Activated CD8-positive, alpha-beta memory T cell treated with anti-CD3 and anti-CD28 coated beads, Interleukin-2, amount 10 ng/mL, durations not matched to agents 7 days and 5 days (primary cell): Measurements from ENCODE around the gene ABHD6. TPM values are rescaled to one million over a fixed set of nuclear protein-coding genes. Genes with fewer than 3 reads are reported as not detected.

Experiments used
- ATAC-seq: fragments of 150-1000 bp; cut with Tn5 transposase; one replicate; pipeline ENCODE4 v1.10.0; 2021; ENCODE audit warnings: moderate library complexity
- CTCF ChIA-PET: fragments of 350-600 bp; sonication (Branson Sonifier 250); formaldehyde crosslinking; loops from one replicate; lab custom pipeline; 2021; ENCODE audit warnings: antibody characterized with exemption; lab: Charles Lee
- DNase-seq: peaks from one replicate; pipeline ENCODE4 v3.0.0-alpha.2; 2020
- H3K27ac Mint-ChIP-seq: one replicate; pipeline ENCODE4 v1.8.0; 2021; ENCODE audit warnings: mild to moderate bottlenecking, mixed read lengths
- H3K27me3 Mint-ChIP-seq: one replicate; pipeline ENCODE4 v1.8.0; 2021; ENCODE audit warnings: mixed read lengths
- H3K36me3 Mint-ChIP-seq: one replicate; pipeline ENCODE4 v1.8.0; 2021; ENCODE audit warnings: mild to moderate bottlenecking, mixed read lengths
- H3K4me1 Mint-ChIP-seq: one replicate; pipeline ENCODE4 v1.8.0; 2021; ENCODE audit warnings: mixed read lengths
- H3K4me3 Mint-ChIP-seq: one replicate; pipeline ENCODE4 v1.8.0; 2021; ENCODE audit warnings: mild to moderate bottlenecking, moderate library complexity, mixed read lengths
- H3K9me3 Mint-ChIP-seq: one replicate; pipeline ENCODE4 v1.8.0; 2022; ENCODE audit warnings: low read depth, mixed read lengths
- total RNA-seq, 2 experiments: library from RNA; stranded (reverse); gene quantifications; one replicate each; pipeline ENCODE4 v1.2.3, GENCODE V29; 2021

ABHD6 gene, protein sequence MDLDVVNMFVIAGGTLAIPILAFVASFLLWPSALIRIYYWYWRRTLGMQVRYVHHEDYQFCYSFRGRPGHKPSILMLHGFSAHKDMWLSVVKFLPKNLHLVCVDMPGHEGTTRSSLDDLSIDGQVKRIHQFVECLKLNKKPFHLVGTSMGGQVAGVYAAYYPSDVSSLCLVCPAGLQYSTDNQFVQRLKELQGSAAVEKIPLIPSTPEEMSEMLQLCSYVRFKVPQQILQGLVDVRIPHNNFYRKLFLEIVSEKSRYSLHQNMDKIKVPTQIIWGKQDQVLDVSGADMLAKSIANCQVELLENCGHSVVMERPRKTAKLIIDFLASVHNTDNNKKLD
- total RNA-seq = 1 to 10 TPM; 5.0 to 7.3 TPM

DNA sequence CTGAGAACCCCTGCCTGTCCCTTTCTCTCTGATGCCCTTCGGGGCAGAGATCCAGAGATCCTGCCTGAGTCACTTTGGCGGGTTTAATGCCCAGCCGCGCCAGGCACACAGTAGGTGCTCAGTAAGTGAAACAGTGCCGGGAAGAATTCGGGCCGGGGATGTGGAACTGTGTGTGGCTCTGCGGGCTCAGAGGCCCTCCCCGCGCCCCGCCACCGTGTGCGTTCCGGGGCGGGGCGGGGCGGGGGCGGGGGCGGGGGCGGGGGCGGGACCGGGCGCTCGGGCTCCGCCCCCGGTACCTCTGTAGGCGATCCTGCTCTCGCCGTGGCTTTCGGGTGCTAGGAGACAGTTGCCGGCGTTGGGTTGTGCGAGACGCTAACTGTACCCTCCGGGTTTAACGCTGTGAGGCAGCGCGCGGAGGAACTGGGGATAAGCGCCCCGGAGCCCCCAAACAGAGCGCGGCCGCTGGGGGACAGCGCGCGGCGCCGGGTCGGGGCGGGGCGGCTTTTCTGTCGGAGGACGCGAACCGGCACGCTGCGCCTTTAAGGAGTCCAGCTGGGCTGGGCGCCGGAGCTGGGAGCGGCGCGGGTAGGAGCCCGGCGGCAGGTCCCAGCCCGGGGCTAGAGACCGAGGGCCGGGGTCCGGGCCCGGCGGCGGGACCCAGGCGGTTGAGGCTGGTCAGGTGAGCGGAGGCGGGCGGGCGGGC, at the start of gene ABHD6:
ABHD6 (plus strand) TSS at position 555 of the 703 bp plus-strand sequence. CDS start 18,795 bp downstream, outside the sequence.
- CTCF ChIA-PET = interaction anchor here (0.6 to 2.5 kb wide), 10 partner anchors 10 to 237 kb away, joined by 3 to 29 read pairs (median 4); partner anchors contain the start of genes DNASE1L3, HTD2 and RPP14
- H3K9me3 Mint-ChIP-seq = no peaks in the 10 kb centered on the region
- H3K27me3 Mint-ChIP-seq = peaks cover 36% of the 10 kb centered on the region

GRCh38 chr3:58188173-58188564, 49.4 kb upstream of the ABHD6 start:
- Mint-ChIP-seq H3K27ac (no peak overlapping the region), H3K27me3 (no peaks in the 10 kb centered on the region), H3K36me3 (no peaks in the 10 kb centered on the region), H3K9me3 (no peaks in the 10 kb centered on the region), H3K4me3 (no peak overlapping the region), H3K4me1 (no peaks in the 10 kb centered on the region)
- ATAC-seq = no peak
- DNase-seq = no peak
- CTCF ChIA-PET = interaction anchor here (0.6 to 5.0 kb wide), 24 partner anchors 9 to 444 kb away, joined by 3 to 53 read pairs (median 4); partner anchors contain the start of genes DNASE1L3, FLNB, HTD2 and RPP14

More for the DNA sequence above, at the start of gene ABHD6:
- peaks cover 2% of the 10 kb centered on the region for H3K36me3 Mint-ChIP-seq
- DNase-seq (peak; percentile 84), ATAC-seq (peak; percentile 91)
- H3K27ac Mint-ChIP-seq = peak within 1 kb of the TSS; percentile 81
- H3K4me1 Mint-ChIP-seq = peaks cover 16% of the 10 kb centered on the region
- H3K4me3 Mint-ChIP-seq = peak within 1 kb of the TSS; percentile 85

GRCh38 chr3:58188921-58189451, 48.6 kb upstream of the ABHD6 start:
- no peaks in the 10 kb centered on the region for H3K36me3 Mint-ChIP-seq

GRCh38 chr3:58189691-58190090, 47.9 kb upstream of the ABHD6 start:
- Mint-ChIP-seq H3K4me1 (no peaks in the 10 kb centered on the region), H3K4me3 (no peak overlapping the region), H3K27me3 (no peaks in the 10 kb centered on the region), H3K36me3 (no peaks in the 10 kb centered on the region), H3K9me3 (no peaks in the 10 kb centered on the region), H3K27ac (no peak overlapping the region)
- CTCF ChIA-PET = interaction anchor here (1.4 to 5.0 kb wide), 5 partner anchors 11 to 116 kb away, joined by 8 to 53 read pairs (median 28); partner anchors contain the start of genes HTD2 and RPP14
- DNase-seq (no peak), ATAC-seq (no peak)

More at GRCh38 chr3:58188921-58189451, 48.6 kb upstream of the ABHD6 start:
- Mint-ChIP-seq H3K27ac (no peak overlapping the region), H3K4me1 (no peaks in the 10 kb centered on the region), H3K27me3 (no peaks in the 10 kb centered on the region), H3K4me3 (no peak overlapping the region), H3K9me3 (no peaks in the 10 kb centered on the region)
- DNase-seq (no peak), ATAC-seq (no peak)
- CTCF ChIA-PET = interaction anchor here (0.7 to 5.0 kb wide), 10 partner anchors 8 to 443 kb away, joined by 3 to 53 read pairs (median 14); partner anchors contain the start of genes HTD2 and RPP14

GRCh38 chr3:58190291-58190690, 47.3 kb upstream of the ABHD6 start:
- H3K27ac Mint-ChIP-seq = no peak overlapping the region
- H3K27me3 Mint-ChIP-seq = no peaks in the 10 kb centered on the region
- no peak overlapping the region for H3K4me3 Mint-ChIP-seq
- CTCF ChIA-PET = interaction anchor here (0.6 to 5.0 kb wide), 7 partner anchors 11 to 127 kb away, joined by 3 to 53 read pairs (median 21); partner anchors contain the start of genes HTD2 and RPP14
- no peaks in the 10 kb centered on the region for H3K36me3 Mint-ChIP-seq
- no peak for DNase-seq
- H3K4me1 Mint-ChIP-seq = no peaks in the 10 kb centered on the region
- no peaks in the 10 kb centered on the region for H3K9me3 Mint-ChIP-seq
- ATAC-seq = no peak

- no peak for DNase-seq
- no peaks in the 10 kb centered on the region for H3K9me3 Mint-ChIP-seq
- H3K27ac Mint-ChIP-seq = no peak overlapping the region
- no peaks in the 10 kb centered on the region for H3K4me1 Mint-ChIP-seq
- H3K27me3 Mint-ChIP-seq = no peaks in the 10 kb centered on the region
- no peak for ATAC-seq
- H3K4me3 Mint-ChIP-seq = no peak overlapping the region
- no peaks in the 10 kb centered on the region for H3K36me3 Mint-ChIP-seq
- CTCF ChIA-PET = interaction anchor here (1.0 to 4.2 kb wide), 4 partner anchors 12 to 126 kb away, joined by 3 to 53 read pairs (median 18); partner anchors contain the start of genes HTD2 and RPP14
Observed at GRCh38 chr3:58190882-58191281, 46.7 kb upstream of the ABHD6 start.

GRCh38 chr3:58191361-58191991, 46.1 kb upstream of the ABHD6 start:
- ATAC-seq = no peak
- no peaks in the 10 kb centered on the region for H3K27me3 Mint-ChIP-seq
- peaks cover under 1% of the 10 kb centered on the region for H3K4me1 Mint-ChIP-seq
- no peak overlapping the region for H3K4me3 Mint-ChIP-seq
- CTCF ChIA-PET = interaction anchor here (0.6 to 4.2 kb wide), 4 partner anchors 13 to 269 kb away, joined by 3 to 53 read pairs (median 16); no protein-coding TSS in a partner anchor
- H3K36me3 Mint-ChIP-seq = no peaks in the 10 kb centered on the region
- no peak for DNase-seq
- H3K9me3 Mint-ChIP-seq = no peaks in the 10 kb centered on the region
- H3K27ac Mint-ChIP-seq = no peak overlapping the region

GRCh38 chr3:58192069-58192468, 45.5 kb upstream of the ABHD6 start:
- Mint-ChIP-seq H3K4me1 (peaks cover 3% of the 10 kb centered on the region), H3K36me3 (no peaks in the 10 kb centered on the region), H3K27ac (no peak overlapping the region), H3K27me3 (no peaks in the 10 kb centered on the region), H3K9me3 (no peaks in the 10 kb centered on the region), H3K4me3 (no peak overlapping the region)
- DNase-seq (no peak), ATAC-seq (no peak)
- CTCF ChIA-PET = interaction anchor here (0.6 kb wide), 1 partner anchor 269 kb away, joined by 3 read pairs; no protein-coding TSS in a partner anchor

DNA sequence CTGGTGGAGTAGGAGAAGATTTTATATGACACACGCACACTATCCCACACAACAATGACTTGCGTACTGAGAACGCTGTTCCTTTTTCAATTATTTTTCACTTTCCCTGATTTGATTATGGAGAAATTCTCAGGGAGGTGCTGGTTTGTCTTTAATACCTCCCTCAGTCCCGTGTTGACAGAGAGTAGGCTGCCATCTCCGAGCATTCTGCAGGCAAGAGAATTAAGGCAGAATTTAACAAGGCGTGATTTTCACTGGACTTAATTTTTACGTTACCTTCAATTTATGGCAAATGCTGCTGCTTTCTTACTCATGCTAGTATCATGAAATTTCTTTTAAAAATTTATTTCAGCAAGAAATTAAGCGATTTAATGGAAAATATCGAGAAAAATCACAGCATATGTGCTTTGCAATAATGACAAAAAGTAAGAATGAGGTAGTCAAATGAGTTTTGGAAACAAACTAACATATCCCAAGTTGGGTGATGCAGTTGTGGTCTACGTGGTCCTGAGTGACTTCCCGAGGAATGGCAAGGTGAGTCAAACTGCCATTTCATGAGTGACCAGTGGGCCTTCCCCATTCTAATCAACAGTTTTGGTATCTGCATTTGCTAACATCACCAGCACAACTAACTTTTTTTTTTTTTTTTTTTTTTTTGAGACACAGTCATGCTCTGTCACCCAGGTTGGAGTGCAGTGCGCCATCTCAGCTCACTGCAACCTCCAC, 43.7 kb upstream of the ABHD6 start:
- Mint-ChIP-seq H3K4me1 (peaks cover 3% of the 10 kb centered on the region), H3K9me3 (no peaks in the 10 kb centered on the region), H3K4me3 (no peak overlapping the region), H3K36me3 (no peaks in the 10 kb centered on the region), H3K27me3 (no peaks in the 10 kb centered on the region), H3K27ac (no peak overlapping the region)
- CTCF ChIA-PET = no interaction called here
- DNase-seq (no peak), ATAC-seq (no peak)

DNA sequence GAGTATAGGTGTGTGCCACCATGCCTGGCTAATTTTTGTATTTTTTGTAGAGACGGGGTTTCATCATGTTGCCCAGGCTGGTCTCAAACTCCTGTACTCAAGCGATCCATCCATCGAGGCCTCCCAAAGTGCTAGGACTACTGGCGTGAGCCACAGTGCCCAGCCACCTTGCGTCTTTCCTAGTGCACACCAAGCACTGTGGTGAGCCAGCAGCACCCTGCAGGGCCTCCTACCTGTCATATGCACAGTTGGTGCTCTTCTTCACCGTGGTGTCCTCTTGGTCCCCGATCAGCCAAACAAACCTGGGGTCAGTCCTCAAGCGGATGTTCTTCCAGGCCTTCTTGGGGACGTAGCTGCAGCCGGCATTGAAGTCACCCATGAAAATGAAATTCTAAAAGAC, 40.0 kb upstream of the ABHD6 start:
- CTCF ChIA-PET = interaction anchor here (1.4 to 1.8 kb wide), 2 partner anchors 9 to 20 kb away, joined by 5 to 6 read pairs; no protein-coding TSS in a partner anchor
- Mint-ChIP-seq H3K4me1 (peaks cover 6% of the 10 kb centered on the region), H3K27me3 (peaks cover 17% of the 10 kb centered on the region), H3K9me3 (no peaks in the 10 kb centered on the region), H3K36me3 (no peaks in the 10 kb centered on the region), H3K27ac (no peak overlapping the region), H3K4me3 (no peak overlapping the region)
- no peak for ATAC-seq
- DNase-seq = no peak

DNA sequence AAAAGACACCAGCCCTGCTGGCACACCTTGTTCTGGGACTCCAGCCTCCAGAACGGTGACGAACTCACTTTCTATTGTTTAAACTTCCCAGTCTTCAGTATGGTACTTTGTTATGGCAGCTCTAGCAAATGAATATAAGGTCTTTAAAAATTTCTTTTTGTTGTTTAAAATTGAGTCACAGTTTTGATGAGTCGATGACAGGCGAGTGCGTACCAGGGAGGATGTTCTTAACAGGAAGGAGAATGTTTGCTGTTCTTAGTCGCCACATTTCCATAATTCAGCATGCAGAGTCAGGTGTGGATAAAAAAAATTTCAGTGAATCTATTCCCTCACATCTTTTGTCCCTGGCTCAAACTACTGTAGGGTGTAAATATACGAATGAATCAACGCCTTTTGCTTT, 39.2 kb upstream of the ABHD6 start:
- no peak overlapping the region for H3K27ac Mint-ChIP-seq
- no peak overlapping the region for H3K4me3 Mint-ChIP-seq
- peaks cover 23% of the 10 kb centered on the region for H3K27me3 Mint-ChIP-seq
- DNase-seq (no peak), ATAC-seq (no peak)
- H3K9me3 Mint-ChIP-seq = no peaks in the 10 kb centered on the region
- CTCF ChIA-PET = no interaction called here
- peaks cover 6% of the 10 kb centered on the region for H3K4me1 Mint-ChIP-seq
- H3K36me3 Mint-ChIP-seq = no peaks in the 10 kb centered on the region

- CTCF ChIA-PET = no interaction called here
- Mint-ChIP-seq H3K27ac (no peak overlapping the region), H3K4me3 (no peak overlapping the region), H3K4me1 (peaks cover 6% of the 10 kb centered on the region), H3K27me3 (peaks cover 23% of the 10 kb centered on the region), H3K36me3 (no peaks in the 10 kb centered on the region), H3K9me3 (no peaks in the 10 kb centered on the region)
- no peak for ATAC-seq
- no peak for DNase-seq
Observed at GRCh38 chr3:58198804-58199203, 38.8 kb upstream of the ABHD6 start.
